ENCODE data around the gene RELCH.
A peak's percentile ranks its signal among the peaks of the same experiment; 100 is the strongest.

The RELCH gene

GRCh38 chr18:62324181-62324828 is 137.2 kb downstream of the RELCH start:
- no peak for DNase-seq

GRCh38 chr18:62324917-62325805 is 138.1 kb downstream of the RELCH start, which contains the start of gene TNFRSF11A:
TNFRSF11A (plus strand) TSS chr18:62325310; CDS start chr18:62325353, 43 bp downstream.
- peak; percentile 4 to 56 (median 12) for DNase-seq

DNA sequence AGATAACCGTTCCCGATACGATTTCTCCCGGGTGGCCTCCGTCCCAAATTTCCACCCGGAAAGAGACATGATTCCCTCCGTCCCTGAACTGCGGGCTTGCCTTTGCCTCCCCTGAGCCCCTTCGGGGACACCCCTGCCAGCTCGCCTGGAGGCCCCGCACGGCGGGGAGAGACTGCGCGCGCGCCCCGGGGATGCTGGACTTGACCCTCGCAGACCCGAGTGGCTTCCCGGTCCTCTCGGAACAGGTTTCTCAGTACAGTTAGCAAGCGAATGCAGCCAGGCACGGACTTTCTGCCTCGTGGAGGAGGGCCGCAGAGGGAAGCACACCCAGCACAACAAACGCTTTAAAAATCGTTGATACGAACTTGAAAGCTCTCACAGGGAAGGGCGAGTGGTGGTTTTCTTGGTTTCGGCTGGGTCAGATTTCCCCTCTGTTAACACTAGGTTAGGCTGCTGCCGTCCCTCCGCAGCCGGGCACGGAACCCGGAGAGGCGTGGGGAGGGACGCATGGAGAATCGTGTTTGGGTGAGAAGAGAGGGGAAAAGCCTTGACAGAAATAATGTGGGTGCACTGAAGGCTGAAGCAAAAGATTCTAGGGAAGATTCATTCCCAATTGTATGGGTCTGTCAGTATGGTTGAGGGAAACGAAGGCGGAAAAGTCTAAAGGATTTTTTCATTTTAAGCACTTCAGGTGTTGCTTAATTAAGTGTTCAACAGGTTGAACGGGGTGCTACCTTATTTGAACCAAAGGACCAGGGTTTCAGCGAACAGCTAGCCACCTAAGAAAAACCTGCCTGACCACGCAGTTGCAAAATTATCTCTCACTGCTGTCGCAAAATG is 139.0 kb downstream of the RELCH start:
- DNase-seq, result peak in 1 of 4 experiments; percentile 3

GRCh38 chr18:62326646-62327348 is 139.7 kb downstream of the RELCH start:
- no peak for DNase-seq

DNA sequence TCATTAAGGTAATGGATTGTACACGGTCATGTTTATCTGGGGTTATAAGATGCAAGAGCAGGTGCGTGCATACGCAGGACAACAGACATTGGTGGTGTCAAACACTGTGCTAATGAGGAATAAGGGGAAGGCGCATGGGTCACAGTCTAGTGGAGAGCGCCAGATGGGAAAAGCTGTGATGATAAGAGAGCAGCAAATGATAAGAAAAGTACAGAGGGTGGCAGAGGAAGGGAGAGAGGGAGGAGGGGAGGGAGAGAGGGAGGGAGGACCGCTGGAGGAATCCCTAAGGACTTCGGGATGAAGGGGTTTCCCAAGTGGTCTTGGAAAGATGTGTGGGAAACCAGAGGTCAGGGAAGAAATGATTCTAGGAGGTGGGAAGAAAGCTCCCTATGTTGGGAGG is 140.9 kb downstream of the RELCH start:
- DNase-seq, result no peak

GRCh38 chr18:62328586-62329525 is 141.8 kb downstream of the RELCH start:
- no peak for DNase-seq

- DNase-seq, result no peak
Observed at GRCh38 chr18:62329691-62330454, 142.8 kb downstream of the RELCH start.

DNA sequence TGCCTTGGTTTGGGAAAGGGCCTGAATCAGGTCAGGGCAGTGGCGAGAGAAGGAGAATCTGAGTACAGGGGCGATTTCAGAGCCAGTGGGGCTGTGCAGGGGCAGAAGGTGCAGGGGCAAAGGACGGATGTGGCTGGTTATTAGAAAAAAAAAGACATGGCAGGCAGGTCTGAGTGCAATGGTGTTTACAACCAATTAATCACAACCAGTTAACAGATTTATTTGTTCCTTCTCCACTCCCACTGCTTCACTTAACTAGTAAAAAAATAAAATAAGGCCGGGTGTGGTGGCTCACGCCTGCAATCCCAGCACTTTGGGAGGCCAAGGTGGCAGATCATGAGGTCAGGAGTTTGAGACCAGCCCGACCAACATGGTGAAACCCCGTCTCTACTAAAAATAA is 143.6 kb downstream of the RELCH start:
- no peak for DNase-seq

- no peak for DNase-seq
Observed at GRCh38 chr18:62331581-62332356, 144.7 kb downstream of the RELCH start.

- DNase-seq, result no peak
Observed at GRCh38 chr18:62332431-62332830, 145.4 kb downstream of the RELCH start.

DNA sequence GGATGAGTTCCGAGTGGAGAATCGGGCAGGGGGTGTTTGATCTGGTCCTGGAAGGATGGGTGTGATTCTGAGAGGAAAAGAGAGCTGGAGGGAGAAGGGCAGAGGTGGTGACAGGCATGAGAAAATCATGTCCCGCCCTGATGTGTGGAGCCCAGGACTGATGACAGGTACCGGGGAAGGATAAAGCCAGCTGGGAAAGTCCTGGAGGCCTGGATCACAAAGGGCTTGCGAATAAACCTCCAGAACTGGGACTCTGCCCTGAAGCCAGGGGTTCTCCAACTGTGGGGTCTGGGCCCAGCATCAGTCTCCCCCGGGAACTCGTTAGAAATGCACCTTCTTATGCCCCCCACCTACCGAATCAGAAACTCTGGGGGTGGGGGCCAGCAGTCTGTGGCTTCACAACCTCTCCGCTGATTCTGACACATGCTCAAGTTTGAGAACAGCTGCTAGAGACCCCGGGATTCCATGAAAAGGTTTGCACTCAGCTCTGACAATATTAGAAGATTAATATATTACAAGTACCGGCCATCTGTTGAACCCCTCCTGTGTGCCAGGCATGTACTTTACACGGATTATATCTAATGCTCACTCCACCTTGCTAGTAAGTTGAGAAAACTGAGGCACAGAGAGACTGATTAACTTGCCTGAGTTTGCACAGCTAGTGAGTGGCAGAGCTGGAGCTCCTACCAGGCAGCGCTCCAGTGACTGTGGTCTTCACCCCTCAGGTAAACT is 146.1 kb downstream of the RELCH start:
- DNase-seq, result no peak

DNA sequence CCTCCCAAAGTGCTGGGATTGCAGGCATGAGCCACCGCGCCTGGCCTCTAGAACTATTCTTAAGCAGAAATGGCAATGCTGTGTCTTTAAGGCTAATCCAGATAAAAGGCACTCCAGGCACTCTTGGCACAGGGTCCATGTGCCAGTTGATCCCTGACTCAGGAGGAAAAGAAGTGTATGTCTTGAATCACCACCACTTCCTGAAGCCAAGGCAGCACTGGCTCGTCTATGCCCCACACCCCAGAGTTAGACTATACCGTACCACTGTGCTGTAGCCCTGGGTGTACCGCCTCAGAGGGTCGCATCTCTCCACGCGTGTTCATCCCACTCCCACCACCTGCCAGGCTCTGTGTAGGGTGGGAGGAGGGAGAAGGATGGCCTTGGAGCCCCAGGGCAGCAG is 147.1 kb downstream of the RELCH start:
- no peak for DNase-seq

DNA sequence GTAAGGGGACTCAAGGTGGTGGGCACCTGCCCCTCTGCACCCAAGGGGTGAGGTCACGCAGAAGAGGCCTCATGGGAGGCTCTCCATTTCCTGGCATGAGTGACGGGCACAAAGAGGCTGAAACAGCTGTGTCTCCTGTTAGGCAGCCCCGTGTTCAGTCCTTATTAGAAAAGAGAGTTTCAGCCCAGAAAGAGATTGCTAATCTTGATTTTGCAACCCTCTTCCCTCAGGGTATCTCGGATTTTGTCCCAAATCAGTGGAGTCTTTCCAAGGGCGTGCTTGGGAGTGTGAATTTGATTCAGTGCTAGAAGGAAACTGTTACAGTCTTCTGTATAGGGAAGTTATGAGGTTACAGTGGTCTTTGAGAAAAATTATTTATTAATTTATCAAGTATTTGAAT is 148.4 kb downstream of the RELCH start:
- no peak for DNase-seq

DNA sequence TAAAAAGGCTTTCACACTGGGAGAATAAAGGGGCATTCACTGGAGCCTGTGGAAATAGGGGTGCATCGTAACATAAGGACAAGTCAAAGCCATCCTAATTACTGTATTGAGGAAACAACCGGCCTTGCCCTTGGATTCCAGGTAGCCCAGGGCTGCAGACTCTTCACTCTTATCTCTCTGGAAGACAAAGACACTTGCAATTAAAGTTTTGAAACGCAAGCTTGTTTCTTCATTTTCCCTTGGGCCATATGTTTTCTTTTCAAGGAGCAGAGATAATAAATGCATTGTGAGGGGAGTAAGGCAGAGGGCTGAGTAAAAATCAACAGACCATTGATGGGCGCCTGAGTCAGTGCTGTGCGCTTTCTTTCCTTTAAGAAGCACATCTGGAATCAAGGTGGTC is 149.6 kb downstream of the RELCH start:
- no peak for DNase-seq

DNA sequence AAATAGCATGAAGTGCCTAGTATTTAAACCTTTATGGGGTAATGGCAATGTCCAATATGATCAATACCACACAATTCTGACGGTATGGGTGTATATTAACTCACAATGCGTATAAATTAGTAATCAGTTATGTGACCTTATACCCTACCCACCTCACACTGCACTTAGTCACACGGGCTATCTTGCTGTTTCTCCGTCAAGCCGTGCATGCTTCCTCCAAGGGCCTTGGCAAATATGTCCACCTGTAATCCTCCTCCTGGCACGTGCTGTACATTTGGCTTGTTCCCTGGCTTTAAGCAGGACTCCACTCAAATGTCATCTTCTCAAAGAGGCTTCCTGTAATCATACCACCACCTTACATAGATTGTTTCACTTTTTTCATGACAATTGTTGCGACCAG is 150.3 kb downstream of the RELCH start:
- DNase-seq, result no peak

- DNase-seq, result no peak
Observed at GRCh38 chr18:62338446-62339105, 151.5 kb downstream of the RELCH start.

DNA sequence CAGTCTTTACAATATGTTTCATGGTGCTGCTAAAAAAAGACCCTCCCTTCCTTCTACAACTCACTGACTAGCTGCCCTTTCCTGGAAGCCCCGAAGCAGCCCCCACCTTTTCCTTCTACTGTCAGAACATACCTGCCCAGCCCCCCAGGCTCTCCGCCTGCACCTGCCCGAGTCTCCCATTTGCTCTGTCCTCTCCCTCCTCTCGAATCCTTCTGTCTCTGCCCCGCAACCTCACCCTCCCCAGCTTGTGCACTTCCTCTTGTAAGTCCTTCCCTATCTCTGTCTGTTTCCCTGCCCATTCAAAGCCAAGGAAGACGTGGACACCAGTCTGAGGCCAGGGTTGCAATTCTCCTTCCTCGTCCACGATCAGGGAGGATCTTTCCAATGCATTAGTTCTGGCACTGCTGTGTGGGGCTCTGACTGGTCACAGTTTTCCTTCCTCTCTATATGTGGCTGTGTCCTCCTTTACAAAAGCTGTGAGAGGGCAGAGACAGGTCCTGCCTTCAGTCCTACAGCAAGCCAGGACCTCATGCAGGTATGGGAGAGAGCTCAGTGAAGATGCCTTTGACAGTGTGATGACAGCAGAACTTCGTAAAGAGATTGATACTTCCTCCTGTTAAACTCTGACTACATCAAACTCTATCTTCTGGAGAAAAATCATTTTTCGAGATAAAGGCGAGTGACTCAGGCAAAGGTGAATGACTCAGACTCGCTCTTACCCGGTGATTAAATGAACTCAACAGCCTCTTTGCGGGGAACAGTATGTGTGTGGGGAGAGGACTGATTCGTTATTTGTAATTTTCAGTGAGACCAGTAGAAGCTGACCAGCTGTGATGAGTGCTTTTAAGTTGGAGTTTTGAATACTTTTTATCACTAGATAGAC is 152.3 kb downstream of the RELCH start:
- no peak for DNase-seq
